HL-60/S4 treated with retinoic acid at 250 ng/mL for 4 days and 3 days (cell line): ENCODE results near the gene MYOM3.
"Not testable (repeated sequence)": the region's sequence is repeated elsewhere in the genome, so short reads cannot be mapped to it uniquely, and the experiment has no call there.

ENCODE experiments used
- in situ Hi-C: fragments of 300-500 bp; cut with MboI; formaldehyde crosslinking; loops from 2 replicates; pipeline ENCODE4 v1.7.0; 2022; ENCODE audit warnings: low sequenced_read_pairs

The MYOM3 gene

DNA sequence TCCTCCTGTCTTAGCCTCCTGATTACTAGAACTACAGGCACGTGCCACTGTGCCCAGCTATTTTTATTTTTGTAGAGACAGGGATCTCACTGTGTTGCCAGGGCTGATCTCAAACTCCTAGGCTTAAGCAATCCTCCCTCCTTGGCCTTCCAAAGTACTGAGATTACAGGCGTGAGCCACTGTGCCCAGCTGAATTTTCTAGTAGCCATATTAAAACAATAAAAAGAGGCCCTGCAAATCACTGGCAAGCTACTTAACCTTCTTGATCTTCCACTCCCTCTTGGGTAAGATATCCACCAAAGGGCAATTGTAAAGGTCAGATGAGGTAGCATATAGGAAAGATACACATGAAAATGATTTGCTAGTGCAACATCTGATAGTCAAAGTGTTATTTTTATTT lies 66.2 kb downstream of the MYOM3 start:
- in situ Hi-C loops = no loop called here

DNA sequence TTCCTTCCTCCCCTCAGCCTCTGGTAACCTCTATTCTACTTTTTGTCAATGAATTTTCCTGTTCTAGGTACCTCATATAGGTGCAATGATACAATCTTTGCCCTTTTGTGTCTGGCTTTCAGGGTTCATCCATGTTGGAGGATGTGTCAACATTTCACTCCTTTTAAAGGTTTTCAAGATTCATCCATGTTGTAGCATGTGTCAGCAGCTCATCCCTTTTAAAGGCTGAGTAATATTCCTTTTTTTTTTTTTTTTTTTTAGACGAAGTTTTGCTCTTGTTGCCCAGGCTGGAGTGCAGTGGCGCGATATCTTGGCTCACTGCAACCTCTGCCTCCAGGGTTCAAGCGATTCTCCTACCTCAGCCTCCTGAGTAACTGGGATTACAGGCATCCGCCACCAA lies 67.3 kb downstream of the MYOM3 start:
- in situ Hi-C loops = not testable (repeated sequence)

DNA sequence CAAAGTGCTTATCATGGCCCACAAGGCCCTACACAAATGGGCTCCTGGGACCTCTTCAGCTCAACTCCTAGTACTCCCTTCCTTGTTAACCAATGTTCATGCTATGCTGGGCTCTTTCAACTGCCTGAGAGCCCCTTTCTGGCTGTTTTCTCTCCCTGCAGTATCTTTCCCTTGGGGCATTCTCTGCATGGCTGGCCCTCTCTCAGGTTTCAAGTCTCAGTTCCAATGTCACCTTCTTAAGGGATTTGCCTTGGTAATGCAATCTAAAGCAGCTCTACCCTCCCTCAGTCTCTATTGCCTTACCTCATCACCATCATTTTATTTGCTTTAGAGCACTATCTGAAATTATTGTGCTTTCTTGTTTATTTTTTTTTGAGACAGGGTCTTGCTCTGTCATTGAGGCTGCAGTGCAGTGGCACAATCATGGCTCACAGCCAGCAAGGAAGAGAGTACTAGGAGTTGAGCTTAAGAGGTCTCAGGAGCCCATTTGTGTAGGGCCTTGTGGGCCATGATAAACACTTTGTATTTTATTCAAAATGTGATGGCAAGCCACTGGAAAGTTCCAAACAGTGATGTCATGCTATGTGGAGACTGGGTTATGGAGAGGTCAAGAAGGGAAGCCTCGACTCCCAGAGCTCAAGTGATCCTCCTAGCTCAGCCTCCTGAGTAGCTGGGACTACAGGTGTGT lies 68.4 kb downstream of the MYOM3 start:
- in situ Hi-C loops = no loop called here

DNA sequence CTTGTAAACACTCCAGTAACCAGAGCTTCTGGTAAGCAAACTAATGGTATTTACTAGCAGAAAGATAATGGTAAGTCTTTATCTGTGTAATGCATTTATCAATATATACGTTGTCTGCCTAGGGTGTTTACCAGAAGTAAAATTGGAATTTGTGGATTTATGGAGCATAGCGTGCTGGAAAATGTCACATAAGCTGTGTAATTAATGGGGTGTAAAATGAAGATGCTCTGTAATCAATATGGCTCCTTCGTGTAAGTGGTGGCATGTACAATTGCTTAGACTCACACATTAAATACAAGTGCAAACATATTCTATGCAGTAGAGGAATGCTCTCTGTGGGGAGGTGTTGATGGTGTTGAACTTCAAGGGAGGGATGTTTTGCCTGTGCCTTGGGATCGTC lies 69.6 kb downstream of the MYOM3 start:
- in situ Hi-C loops = no loop called here

DNA sequence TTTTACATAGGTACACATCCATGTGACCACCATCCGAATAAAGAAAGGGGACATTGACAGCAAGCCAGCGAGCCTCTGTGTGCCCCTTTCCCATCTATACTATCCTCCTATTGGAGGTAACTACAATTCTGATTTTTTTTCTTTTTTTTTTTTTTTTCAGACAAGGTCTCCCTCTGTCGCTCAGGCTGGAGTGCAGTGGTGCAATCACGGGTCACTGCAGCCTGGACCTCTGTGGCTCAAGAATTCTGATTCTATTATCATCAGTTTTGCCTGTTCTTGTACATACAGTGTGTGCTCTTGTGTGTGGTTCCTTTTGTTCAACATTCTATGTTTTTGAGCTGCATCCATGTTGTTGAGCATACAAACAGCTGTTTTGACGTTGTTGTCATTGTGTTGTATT lies 75.8 kb downstream of the MYOM3 start:
- in situ Hi-C loops = no loop called here

DNA sequence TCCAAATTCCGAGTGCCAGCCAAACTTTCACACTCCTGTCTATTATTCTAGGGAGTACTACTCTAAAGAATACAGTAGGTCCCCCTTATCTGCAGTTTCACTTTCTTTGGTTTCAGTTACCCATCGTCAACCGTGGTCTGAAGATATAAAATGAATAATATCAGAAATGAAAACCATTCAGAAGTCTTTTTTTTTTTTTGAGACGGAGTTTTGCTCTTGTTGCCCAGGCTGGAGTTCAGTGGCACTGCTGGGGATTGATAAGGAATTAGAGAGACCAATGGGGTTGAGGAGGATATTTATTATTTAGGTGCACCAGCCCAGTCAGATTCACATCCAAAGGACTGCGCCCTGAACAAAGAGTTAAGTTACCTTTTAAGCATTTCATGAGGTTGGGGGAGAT lies 79.0 kb downstream of the MYOM3 start:
- in situ Hi-C loops = no loop called here

DNA sequence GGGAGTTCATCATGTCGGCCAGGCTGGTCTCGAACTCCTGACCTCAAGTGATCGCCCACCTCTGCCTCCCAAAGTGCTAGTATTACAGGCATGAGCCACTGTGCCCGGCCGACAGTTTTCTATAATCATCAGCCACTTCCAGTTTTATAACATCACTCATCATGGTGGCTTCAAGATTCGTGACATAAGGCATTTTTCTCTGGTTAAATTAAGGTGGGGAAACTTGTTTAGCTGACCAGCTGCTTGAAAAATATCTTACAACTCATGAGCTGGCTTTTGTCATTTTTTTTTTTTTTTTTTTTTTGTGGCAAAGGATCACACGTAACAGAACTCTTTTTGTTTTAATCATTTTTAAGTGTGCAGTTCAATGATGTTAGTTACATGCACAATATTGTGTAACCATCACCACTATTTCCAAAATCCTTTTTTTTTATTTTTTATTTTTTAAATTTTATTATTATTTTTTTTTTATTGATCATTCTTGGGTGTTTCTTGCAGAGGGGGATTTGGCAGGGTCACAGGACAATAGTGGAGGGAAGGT lies 80.9 kb downstream of the MYOM3 start:
- in situ Hi-C loops = not testable (repeated sequence)

DNA sequence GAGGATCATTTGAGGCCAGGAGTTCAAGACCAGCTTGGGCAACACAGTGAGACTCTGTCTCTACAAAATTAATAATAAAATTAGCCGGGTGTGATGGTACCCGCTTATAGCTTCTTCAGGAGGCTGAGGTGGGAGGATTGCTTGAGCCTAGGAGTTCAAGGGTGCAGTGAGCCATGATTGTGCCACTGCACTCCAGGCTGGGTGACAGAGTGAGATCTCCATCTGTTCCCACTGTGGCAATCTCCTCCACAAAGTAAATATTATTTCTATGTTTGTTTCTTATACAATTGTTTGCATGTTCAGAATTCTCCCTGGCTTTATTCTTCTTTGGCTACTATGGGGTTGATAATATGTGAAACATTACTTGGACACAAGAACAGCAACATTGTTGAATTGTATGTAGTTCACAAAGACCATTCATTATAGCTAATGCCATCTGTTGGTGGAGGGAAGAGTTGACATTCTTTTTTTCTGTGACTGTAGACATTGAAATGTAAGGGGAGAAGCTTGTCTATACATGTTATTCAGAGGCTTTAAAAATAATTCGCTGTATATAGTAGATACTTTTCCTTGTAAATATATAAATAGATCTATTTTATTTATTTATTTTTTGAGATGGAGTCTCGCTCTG lies 84.0 kb downstream of the MYOM3 start:
- in situ Hi-C loops = no loop called here

DNA sequence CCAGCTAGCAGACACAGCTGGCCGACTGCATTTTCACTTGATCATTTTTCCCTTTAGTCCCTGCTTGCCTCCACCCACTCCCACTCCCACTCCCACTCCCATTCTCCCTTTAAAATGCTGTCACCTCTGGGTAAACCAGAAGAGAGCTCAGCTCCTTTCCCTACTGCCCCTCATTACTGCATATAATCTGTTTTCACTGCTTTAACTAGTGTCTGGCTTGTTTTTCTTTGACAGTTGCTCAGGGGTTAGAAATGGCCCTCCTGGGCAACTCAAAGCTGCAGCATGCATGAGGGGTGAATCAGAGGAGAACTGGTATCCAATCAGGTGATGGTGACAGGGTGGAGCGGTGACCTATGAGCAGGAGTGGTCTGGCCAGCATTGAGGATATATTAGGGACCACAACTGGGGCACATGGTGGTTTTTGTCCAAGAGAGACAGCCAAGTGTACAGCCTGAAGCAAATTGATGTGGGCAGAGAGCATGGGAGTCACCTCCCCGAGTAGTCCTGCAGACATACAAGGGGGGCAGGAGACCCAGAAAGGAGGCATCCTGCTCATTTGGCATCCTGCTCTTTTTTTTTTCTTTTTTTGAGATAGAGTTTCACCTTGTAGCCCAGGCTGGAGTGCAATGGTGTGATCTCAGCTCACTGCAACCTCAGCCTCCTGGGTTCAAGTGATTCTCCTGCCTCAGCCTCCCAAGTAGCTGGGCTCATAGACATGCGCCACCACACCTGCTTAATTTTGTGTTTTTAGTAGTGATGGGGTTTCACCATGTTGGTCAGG lies 89.2 kb downstream of the MYOM3 start:
- in situ Hi-C loops = no loop called here

DNA sequence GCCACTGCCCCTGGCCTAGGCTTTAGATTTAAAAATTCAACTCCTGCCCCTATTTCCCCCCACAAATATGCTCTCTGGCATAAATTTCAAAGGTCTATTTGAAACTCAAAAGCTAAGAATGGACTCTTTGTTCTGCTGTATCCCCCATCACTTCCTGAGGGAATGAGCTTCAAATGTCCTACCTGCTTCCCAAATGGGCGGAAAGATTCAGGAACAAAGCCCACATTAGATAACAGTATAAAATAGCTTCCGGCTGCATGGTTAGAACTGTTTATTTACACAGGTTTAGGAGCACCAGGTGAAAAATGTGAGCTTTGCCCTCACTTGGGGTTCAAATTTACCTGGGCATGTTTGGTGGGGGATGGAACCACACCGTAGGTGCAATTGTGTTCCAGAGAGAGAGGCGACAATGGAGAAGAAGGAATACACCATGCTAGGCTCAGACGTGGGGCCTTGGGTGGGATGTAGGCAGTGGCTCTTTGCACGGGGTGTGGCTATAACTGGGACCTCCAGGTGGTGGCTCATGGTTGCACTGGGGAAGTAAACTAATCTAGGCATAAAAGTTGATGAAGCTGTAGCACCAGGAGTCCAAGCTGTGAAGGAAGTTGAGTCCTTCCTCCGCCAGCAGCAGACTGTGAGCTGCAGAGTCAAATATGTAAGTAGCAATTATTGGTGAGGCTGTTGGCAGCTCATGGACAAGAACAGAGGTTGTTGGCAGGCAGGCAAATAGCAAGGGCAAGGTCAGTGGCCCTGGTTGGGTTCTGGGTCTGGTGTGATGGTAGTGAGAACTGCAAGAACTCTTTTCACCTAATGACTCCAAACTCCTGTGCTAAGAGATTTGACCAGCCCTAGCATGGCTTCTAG lies 90.3 kb downstream of the MYOM3 start:
- in situ Hi-C loops = no loop called here

DNA sequence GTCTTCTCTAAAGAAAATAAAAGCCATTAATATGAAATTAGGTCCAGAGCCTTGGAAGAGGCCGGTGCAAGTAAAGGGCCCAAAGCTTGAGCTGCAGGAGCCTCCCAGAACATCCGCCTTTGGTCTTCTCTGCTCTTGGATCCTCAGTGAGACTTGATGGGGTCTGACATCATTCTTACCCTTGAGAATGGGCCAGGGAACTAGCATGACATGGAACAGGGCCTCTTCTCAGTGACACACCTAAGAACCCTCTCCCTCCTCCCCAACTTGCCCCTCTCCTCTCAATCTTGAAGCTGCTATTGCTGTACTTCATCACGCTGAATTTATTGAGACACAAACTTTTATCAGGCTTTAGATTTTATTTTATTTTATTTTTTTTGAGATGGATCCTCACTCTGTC lies 91.5 kb downstream of the MYOM3 start:
- in situ Hi-C loops = no loop called here

- in situ Hi-C loops = no loop called here
These were observed 91.9 kb downstream of the MYOM3 start for GRCh38 chr1:24020025-24020424.

DNA sequence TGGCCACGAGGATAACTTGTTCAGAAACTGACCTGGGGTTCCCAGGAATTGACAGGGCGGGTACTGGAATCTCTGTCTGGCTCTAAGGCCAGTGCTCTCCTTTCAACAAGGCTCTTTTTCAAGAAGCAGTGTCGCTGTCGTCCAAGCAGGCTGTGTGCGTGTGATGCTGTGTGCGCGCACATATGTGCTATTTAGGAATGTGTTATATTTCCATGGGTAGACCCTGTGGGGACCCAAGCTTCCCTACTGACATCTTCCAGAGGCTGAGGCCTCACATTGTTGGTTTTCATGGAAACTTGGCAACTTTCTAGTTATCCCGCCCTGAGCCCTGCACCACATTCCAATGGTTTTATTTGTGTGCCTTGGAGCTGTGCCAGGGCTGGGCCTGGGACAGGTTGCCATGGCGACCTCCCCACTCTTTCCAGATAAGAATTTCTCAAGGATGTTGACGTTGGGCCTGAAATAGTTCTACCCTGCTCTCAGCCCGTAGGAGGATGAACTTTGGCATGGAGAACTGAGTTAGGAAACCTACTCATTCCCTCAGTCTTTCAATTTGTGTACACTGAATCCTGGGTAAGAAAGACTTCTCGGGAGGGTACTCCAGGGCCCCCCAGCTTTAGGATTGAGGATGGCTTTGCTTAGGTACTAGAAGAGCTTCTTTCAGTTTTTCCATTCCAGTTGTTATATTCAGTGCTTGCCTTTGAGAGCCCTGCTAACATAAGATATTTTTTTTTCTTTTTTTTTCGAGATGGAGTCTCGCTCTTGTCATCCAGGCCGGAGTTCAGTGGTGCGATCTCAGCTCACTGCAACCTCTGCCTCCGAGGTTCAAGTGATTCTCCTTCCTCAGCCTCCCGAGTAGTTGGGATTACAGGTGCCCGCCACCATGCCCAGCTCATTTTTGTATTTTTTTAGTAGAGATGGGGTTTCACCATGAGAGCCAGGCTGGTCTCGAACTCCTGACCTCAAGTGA lies 93.0 kb downstream of the MYOM3 start:
- in situ Hi-C loops = no loop called here

DNA sequence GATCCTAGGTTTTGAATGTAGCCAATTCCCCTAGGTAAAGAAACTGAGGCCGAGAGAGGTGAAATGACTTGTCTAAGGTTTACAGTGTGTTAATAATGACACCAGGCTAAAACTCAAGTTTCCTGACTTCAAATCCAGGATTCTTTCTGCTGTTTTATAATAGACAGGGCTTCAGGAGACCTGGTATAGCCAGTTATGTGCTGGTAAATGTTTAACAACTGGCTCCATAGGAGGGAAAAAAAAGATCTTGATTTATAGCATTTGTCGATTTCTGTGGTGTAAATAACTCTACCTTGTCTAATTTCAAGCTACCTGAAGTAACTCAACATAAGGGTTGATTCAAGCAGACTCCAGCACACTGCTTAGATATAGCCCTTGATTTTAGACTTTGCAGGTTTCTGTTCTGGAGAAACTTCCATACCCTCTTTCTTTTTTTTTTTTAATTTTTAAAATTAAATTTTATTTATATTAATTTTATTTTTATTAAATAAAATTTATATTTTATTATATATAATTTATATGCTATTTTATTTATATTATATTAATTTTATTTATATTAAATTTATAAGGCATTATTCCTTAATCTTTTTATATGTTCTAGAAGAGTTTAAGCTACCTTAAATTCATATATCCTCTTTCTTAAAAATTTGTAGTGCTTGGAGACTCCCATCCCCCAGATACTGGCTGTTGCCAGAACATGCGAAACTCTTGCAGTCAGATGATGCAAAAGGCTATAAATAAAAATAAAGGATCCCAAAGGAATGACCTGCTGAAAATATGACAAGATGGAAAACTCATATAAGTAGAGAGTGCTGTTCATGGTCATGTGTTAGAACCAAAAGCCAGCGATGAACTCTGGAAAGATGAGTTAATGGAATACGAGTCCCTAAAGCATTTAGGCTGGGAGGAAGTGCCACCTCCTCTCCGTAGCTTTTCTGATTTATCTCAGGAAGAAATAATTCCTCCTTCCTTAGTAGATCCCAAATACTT lies 96.4 kb downstream of the MYOM3 start:
- in situ Hi-C loops = no loop called here

GRCh38 chr1:24012878-24013277 lies 99.1 kb downstream of the MYOM3 start:
- in situ Hi-C loops = not testable (repeated sequence)

DNA sequence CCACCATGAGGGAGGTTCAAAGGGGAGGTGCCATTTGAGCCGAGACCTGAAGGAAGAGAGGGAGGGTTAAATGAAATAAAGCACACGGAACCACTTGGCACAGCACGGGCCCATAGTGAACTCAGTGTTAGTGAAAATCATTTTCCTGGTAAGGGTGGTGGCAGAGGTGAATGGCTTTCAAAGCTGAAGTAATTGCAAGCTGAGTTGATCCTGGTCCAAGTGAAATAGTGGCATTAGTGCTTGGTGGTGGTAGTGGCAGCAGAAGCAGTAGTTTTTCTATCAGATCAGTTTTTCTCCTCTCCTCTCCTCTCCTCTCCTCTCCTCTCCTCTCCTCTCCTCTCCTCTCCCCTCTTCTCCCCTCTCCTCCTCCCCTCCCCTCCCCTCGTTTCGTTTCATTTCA lies 101.3 kb downstream of the MYOM3 start:
- in situ Hi-C loops = no loop called here

GRCh38 chr1:24009406-24009805 lies 102.5 kb downstream of the MYOM3 start:
- in situ Hi-C loops = no loop called here

DNA sequence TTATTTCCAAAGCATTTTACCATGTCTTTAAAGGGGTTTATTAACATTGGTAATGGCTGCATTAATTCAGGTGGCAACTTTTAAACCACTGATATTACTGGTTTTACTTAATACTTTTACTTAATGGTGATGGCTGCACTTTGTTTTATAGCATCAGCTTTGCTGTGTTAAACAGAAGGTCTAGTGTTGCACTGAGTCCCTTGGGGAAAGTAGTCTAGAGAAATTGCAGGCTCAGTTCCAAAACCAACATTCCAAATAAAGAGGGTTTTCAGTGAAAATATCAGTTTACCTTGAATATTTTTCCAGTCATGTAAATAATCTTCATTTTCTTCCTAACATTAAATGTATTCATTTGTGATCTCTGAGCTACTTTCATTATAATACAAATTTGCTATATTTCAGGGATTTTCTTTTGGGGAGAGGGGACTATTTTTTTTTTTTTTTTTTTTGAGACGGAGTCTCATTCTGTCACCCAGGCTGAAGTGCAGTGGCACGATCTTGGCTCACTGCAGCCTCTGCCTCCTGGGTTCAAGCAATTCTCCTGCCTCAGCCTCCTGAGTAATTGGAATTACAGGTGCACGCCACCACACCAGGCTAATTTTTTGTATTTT lies 103.3 kb downstream of the MYOM3 start:
- in situ Hi-C loops = not testable (repeated sequence)
